B cell (primary cell): ENCODE measurements around the gene MRM2. TPM values are rescaled to one million over a fixed set of nuclear protein-coding genes. Genes with fewer than 3 reads are reported as not detected.

ENCODE experiments used
- ATAC-seq: fragments of 200-7000 bp; cut with Tn5 transposase; one replicate; pipeline ENCODE4 v1.10.0; 2021; ENCODE audit warnings: low read depth, mild to moderate bottlenecking, moderate number of reproducible peaks, moderate library complexity
- CTCF ChIA-PET: fragments of 350-600 bp; sonication (Branson Sonifier 250); formaldehyde crosslinking; loops from one replicate; lab custom pipeline; 2021; ENCODE audit warnings: antibody characterized with exemption, inconsistent platforms; lab: Charles Lee
- POLR2A ChIA-PET: fragments of 350-600 bp; sonication (Branson Sonifier 250); formaldehyde crosslinking; loops from one replicate; lab custom pipeline; 2021; ENCODE audit warnings: antibody characterized with exemption; lab: Charles Lee
- DNase-seq: peaks from one replicate; pipeline ENCODE4 v3.0.0; 2013
- H2AFZ ChIP-seq: 2 replicates; pipeline ENCODE4 v1.6.1; 2012; ENCODE audit warnings: mild to moderate bottlenecking, low read depth, low read length; ENCODE audit not compliant: insufficient read depth, poor library complexity, severe bottlenecking
- H3K27ac ChIP-seq, 2 donors: 1 replicate in 1 of 2; 2 replicates in 1 of 2; pipeline ENCODE4 v1.5.1; 2012 to 2013; ENCODE audit warnings: low read length in 2 of 2, mild to moderate bottlenecking in 2 of 2, moderate library complexity in 1 of 2
- H3K27me3 ChIP-seq, 4 experiments: fragments of 200-600 bp in 1 of 4; sonication (generic) in 1 of 4; replicated peaks in 1 of 4; 1 replicate in 2 of 4; 2 replicates in 2 of 4; pipeline versions ENCODE4 v1.6.1 to v1.7.0; 2013 to 2016; ENCODE audit warnings: low read length in 3 of 4, mild to moderate bottlenecking in 2 of 4, mixed read lengths in 1 of 4, moderate library complexity in 1 of 4; ENCODE audit not compliant: insufficient read depth in 4 of 4, control insufficient read depth in 3 of 4; ENCODE audit errors: control extremely low read depth in 1 of 4
- H3K36me3 ChIP-seq, 2 experiments: replicated peaks in 1 of 2; 1 replicate in 1 of 2; 2 replicates in 1 of 2; pipeline versions ENCODE4 v1.6.1 to v1.7.1; 2013; ENCODE audit warnings: low read length in 1 of 2; ENCODE audit not compliant: insufficient read depth in 2 of 2, control insufficient read depth in 1 of 2; ENCODE audit errors: control extremely low read depth in 1 of 2, extremely low read depth in 1 of 2
- H3K4me1 ChIP-seq, 2 donors: fragments of 200-600 bp in 1 of 2; sonication (generic) in 1 of 2; 1 replicate in 1 of 2; 2 replicates in 1 of 2; pipeline versions ENCODE4 v1.5.1 to v1.6.1; 2013 to 2017; ENCODE audit warnings: low read length in 2 of 2; ENCODE audit not compliant: control insufficient read depth in 2 of 2, insufficient read depth in 2 of 2
- H3K4me2 ChIP-seq: replicated peaks from 2 replicates; pipeline ENCODE3; 2012; ENCODE audit warnings: mild to moderate bottlenecking, low read depth, low read length; ENCODE audit not compliant: poor library complexity, severe bottlenecking
- H3K4me3 ChIP-seq, 5 experiments: fragments of 200-600 bp in 1 of 5; sonication (generic) in 1 of 5; 1 replicate in 3 of 5; 2 replicates in 2 of 5; pipeline versions ENCODE4 v1.5.1 to v1.7.0; 2011 to 2016; ENCODE audit warnings: low read length in 4 of 5, mild to moderate bottlenecking in 4 of 5, low read depth in 2 of 5, control low read depth in 1 of 5, moderate library complexity in 1 of 5; ENCODE audit not compliant: insufficient read depth in 1 of 5; ENCODE audit errors: control extremely low read depth in 1 of 5, extremely low read depth in 1 of 5
- H3K79me2 ChIP-seq: fragments of 200-600 bp; sonication (generic); one replicate; pipeline ENCODE4 v1.6.0; 2016; ENCODE audit warnings: low read length; ENCODE audit not compliant: control insufficient read depth, insufficient read depth
- H3K9ac ChIP-seq: fragments of 200-600 bp; sonication (generic); 2 replicates; pipeline ENCODE4 v1.6.1; 2017; ENCODE audit warnings: mild to moderate bottlenecking, low read length, moderate library complexity
- H3K9me3 ChIP-seq, 3 donors: one replicate each; pipeline versions ENCODE4 v1.6.1 to v1.7.1; 2013; ENCODE audit warnings: low read length in 2 of 3; ENCODE audit not compliant: control insufficient read depth in 2 of 3, insufficient read depth in 1 of 3; ENCODE audit errors: control extremely low read depth in 1 of 3
- H4K20me1 ChIP-seq: 2 replicates; pipeline ENCODE4 v1.6.0; 2012; ENCODE audit warnings: mild to moderate bottlenecking, low read length; ENCODE audit not compliant: insufficient read depth, control insufficient read depth, poor library complexity, severe bottlenecking
- H3K27ac Mint-ChIP-seq: one replicate; pipeline ENCODE4 v1.8.0; 2021; ENCODE audit warnings: mixed read lengths
- H3K27me3 Mint-ChIP-seq: one replicate; pipeline ENCODE4 v1.8.0; 2021; ENCODE audit warnings: mixed read lengths
- H3K4me1 Mint-ChIP-seq: one replicate; pipeline ENCODE4 v1.8.0; 2021; ENCODE audit warnings: mixed read lengths
- H3K4me3 Mint-ChIP-seq: one replicate; pipeline ENCODE4 v1.8.0; 2021; ENCODE audit warnings: mixed read lengths
- H3K9me3 Mint-ChIP-seq: one replicate; pipeline ENCODE4 v1.8.0; 2022; ENCODE audit warnings: mixed read lengths; ENCODE audit not compliant: insufficient read depth
- EZH2 ChIP-seq: IDR thresholded peaks from 2 replicates; pipeline ENCODE4 v1.6.1; 2012; ENCODE audit warnings: borderline replicate concordance, low read depth, mild to moderate bottlenecking, moderate library complexity, low read length; ENCODE audit not compliant: insufficient read depth, poor library complexity, severe bottlenecking
- WGBS: methylation state at CpG from one replicate; pipeline ENCODE4 v1.1.5; 2013; ENCODE audit warnings: missing lambda C conversion rate; ENCODE audit not compliant: insufficient coverage; 5-methylcytosine and 5-hydroxymethylcytosine counted together
- intact Hi-C: fragments of 100-400 bp; cut with micrococcal nuclease; formaldehyde crosslinking; loops from one replicate; pipeline ENCODE4 v1.10.0; 2022
- polyA plus RNA-seq: library from polyadenylated mRNA; depleted of rRNA; stranded (reverse); fragments of >200 nt; gene quantifications from 2 replicates; pipeline ENCODE4 v1.2.3, GENCODE V29; 2012
- total RNA-seq, 2 donors: library from RNA; stranded (reverse); fragments of 120-200 nt in 1 of 2; gene quantifications; 1 replicate in 1 of 2; 2 replicates in 1 of 2; pipeline versions ENCODE4 v1.2.3 to v1.2.4, GENCODE V29; 2013 to 2022
- TF ChIP-seq, protein P1 (sequence below): fragments of 200-600 bp; IDR thresholded peaks from one replicate; pipeline ENCODE4 v1.8.0; 2022; ENCODE audit warnings: antibody characterized with exemption, mild to moderate bottlenecking

MRM2 gene
- total and polyA plus RNA-seq, 2 donors (not counting 1 experiment from before 2014, with no cell fraction given) = 9.2 to 29.0 TPM

DNA sequence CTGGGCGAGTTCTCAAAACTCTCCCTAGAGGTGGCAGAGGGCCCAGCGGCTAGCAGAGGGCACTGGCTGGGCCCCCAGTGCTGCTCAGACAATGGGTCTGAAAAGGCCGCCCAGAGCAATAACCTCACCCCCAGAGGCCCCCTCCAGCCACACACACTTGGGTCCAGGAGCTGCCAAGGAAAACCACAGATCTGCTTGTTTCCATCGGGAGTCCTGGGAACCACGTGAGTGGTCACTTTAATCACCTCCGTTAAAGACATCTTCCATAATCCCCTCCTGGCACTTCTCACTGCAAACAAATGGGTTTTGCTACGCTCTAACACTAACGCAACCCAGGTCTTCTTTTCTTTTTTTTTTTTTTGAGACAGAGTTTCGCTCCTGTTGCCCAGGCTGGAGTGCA is 30.0 kb upstream of the MRM2 start:
- ChIA-PET CTCF (interaction anchor here (0.8 kb wide), 1 partner anchor 14 kb away, joined by 3 read pairs; no protein-coding TSS in a partner anchor), POLR2A (interaction anchor here (0.6 kb wide), 1 partner anchor 9 kb away, joined by 4 read pairs; no protein-coding TSS in a partner anchor)
- peaks cover 7% of the 10 kb centered on the region for H4K20me1 ChIP-seq
- TF ChIP-seq EZH2 = no peak
- TF ChIP-seq, protein P1, sequence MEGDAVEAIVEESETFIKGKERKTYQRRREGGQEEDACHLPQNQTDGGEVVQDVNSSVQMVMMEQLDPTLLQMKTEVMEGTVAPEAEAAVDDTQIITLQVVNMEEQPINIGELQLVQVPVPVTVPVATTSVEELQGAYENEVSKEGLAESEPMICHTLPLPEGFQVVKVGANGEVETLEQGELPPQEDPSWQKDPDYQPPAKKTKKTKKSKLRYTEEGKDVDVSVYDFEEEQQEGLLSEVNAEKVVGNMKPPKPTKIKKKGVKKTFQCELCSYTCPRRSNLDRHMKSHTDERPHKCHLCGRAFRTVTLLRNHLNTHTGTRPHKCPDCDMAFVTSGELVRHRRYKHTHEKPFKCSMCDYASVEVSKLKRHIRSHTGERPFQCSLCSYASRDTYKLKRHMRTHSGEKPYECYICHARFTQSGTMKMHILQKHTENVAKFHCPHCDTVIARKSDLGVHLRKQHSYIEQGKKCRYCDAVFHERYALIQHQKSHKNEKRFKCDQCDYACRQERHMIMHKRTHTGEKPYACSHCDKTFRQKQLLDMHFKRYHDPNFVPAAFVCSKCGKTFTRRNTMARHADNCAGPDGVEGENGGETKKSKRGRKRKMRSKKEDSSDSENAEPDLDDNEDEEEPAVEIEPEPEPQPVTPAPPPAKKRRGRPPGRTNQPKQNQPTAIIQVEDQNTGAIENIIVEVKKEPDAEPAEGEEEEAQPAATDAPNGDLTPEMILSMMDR = no peak
- H3K9me3 ChIP-seq = peaks cover 0 to 3% (median 0%) of the 10 kb centered on the region in 3 donors
- no peak overlapping the region for H2AFZ ChIP-seq
- ATAC-seq = no peak
- no peak overlapping the region for H3K4me3 Mint-ChIP-seq
- intact Hi-C loops = no loop called here
- H3K4me2 ChIP-seq = no peak overlapping the region
- no peak overlapping the region for H3K4me3 ChIP-seq
- no peaks in the 10 kb centered on the region for H3K27me3 ChIP-seq
- H3K79me2 ChIP-seq = peaks cover 20% of the 10 kb centered on the region
- peaks cover 0 to 59% of the 10 kb centered on the region in 2 experiments for H3K36me3 ChIP-seq
- H3K27ac Mint-ChIP-seq = no peak overlapping the region
- H3K9ac ChIP-seq = no peak overlapping the region
- WGBS = 93% methylated on average over 8 of the region's 9 CpGs
- no peak for DNase-seq
- H3K27ac ChIP-seq = no peak overlapping the region
- no peaks in the 10 kb centered on the region for H3K9me3 Mint-ChIP-seq
- peaks cover 2% of the 10 kb centered on the region for H3K4me1 Mint-ChIP-seq
- no peaks in the 10 kb centered on the region for H3K27me3 Mint-ChIP-seq
- no peaks in the 10 kb centered on the region for H3K4me1 ChIP-seq

- Histone ChIP-seq H3K27ac (no peak overlapping the region), H3K4me1 (no peaks in the 10 kb centered on the region), H3K79me2 (peaks cover 16% of the 10 kb centered on the region), H3K4me3 (no peak overlapping the region), H2AFZ (no peak overlapping the region), H3K36me3 (peaks cover 0 to 59% of the 10 kb centered on the region in 2 experiments), H3K9ac (no peak overlapping the region), H3K27me3 (no peaks in the 10 kb centered on the region), H4K20me1 (peaks cover 6% of the 10 kb centered on the region), H3K4me2 (no peak overlapping the region), H3K9me3 (peaks cover 0 to 3% (median 0%) of the 10 kb centered on the region in 3 donors)
- DNase-seq (no peak), ATAC-seq (no peak)
- CTCF ChIA-PET = interaction anchor here (0.8 kb wide), 1 partner anchor 14 kb away, joined by 3 read pairs; no protein-coding TSS in a partner anchor
- no peak for TF ChIP-seq EZH2
- TF ChIP-seq, protein P1 = no peak
- no peak overlapping the region for H3K4me3 Mint-ChIP-seq
- intact Hi-C loops = no loop called here
- POLR2A ChIA-PET = interaction anchor here (0.6 kb wide), 1 partner anchor 9 kb away, joined by 4 read pairs; no protein-coding TSS in a partner anchor
- no peaks in the 10 kb centered on the region for H3K4me1 Mint-ChIP-seq
- H3K27ac Mint-ChIP-seq = no peak overlapping the region
- no peaks in the 10 kb centered on the region for H3K27me3 Mint-ChIP-seq
- H3K9me3 Mint-ChIP-seq = no peaks in the 10 kb centered on the region
- WGBS = 96% methylated on average over 22 of the region's 27 CpGs
These were observed 29.4 kb upstream of the MRM2 start for GRCh38 chr7:2271273-2272026.
